Neuronal stem cell (in vitro differentiated cells): Measurements from ENCODE around the gene FABP3.

Experiments used
- DNase-seq: peaks from one replicate; pipeline ENCODE4 v3.0.0-alpha.2; 2013; ENCODE audit warnings: low spot score
- H2AFZ ChIP-seq: one replicate; pipeline ENCODE4 v1.6.1; 2013; ENCODE audit warnings: mild to moderate bottlenecking, low read length, inconsistent platforms
- H2AK5ac ChIP-seq: 2 replicates; pipeline ENCODE4 v1.6.1; 2013; ENCODE audit warnings: low read depth, mild to moderate bottlenecking, inconsistent platforms, low read length, moderate library complexity, mixed read lengths
- H2BK120ac ChIP-seq: 2 replicates; pipeline ENCODE4 v1.6.1; 2013; ENCODE audit warnings: low read depth, mild to moderate bottlenecking, inconsistent platforms, low read length, moderate library complexity, mixed read lengths
- H2BK12ac ChIP-seq: one replicate; pipeline ENCODE4 v1.6.1; 2013; ENCODE audit warnings: low read length, inconsistent platforms
- H2BK15ac ChIP-seq: 2 replicates; pipeline ENCODE4 v1.6.1; 2013; ENCODE audit warnings: mild to moderate bottlenecking, low read length, inconsistent platforms, mixed read lengths
- H2BK5ac ChIP-seq: one replicate; pipeline ENCODE4 v1.6.1; 2013; ENCODE audit warnings: inconsistent platforms, mild to moderate bottlenecking, low read length, moderate library complexity
- H3K14ac ChIP-seq: one replicate; pipeline ENCODE4 v1.6.1; 2013; ENCODE audit warnings: low read length, inconsistent platforms
- H3K18ac ChIP-seq: 2 replicates; pipeline ENCODE4 v1.6.1; 2013; ENCODE audit warnings: low read length, inconsistent platforms
- H3K23ac ChIP-seq: 2 replicates; pipeline ENCODE4 v1.6.1; 2013; ENCODE audit warnings: low read depth, mild to moderate bottlenecking, mixed read lengths, low read length, inconsistent platforms; ENCODE audit not compliant: poor library complexity
- H3K27ac ChIP-seq: replicated peaks from 3 replicates; pipeline ENCODE4 v1.5.1; 2013; ENCODE audit warnings: low read length, inconsistent platforms
- H3K27me3 ChIP-seq, 3 experiments: 2 replicates each; pipeline ENCODE4 v1.6.1; 2013; ENCODE audit warnings: low read length in 3 of 3, mild to moderate bottlenecking in 2 of 3, inconsistent platforms in 1 of 3, low read depth in 1 of 3, mixed read lengths in 1 of 3, moderate library complexity in 1 of 3; ENCODE audit not compliant: control insufficient read depth in 3 of 3, insufficient read depth in 3 of 3
- H3K36me3 ChIP-seq, 2 donors: replicated peaks in 1 of 2; 2 replicates each; pipeline ENCODE4 v1.6.1; 2013; ENCODE audit warnings: low read length in 2 of 2; ENCODE audit not compliant: control insufficient read depth in 2 of 2, insufficient read depth in 2 of 2
- H3K4ac ChIP-seq: 2 replicates; pipeline ENCODE4 v1.6.1; 2013; ENCODE audit warnings: inconsistent platforms, mild to moderate bottlenecking, low read length, moderate library complexity
- H3K4me1 ChIP-seq, 2 donors: 1 replicate in 1 of 2; 2 replicates in 1 of 2; pipeline ENCODE4 v1.6.1; 2013; ENCODE audit warnings: low read length in 2 of 2, low read depth in 1 of 2; ENCODE audit not compliant: control insufficient read depth in 2 of 2, insufficient read depth in 1 of 2
- H3K4me2 ChIP-seq: one replicate; pipeline ENCODE4 v1.6.1; 2013; ENCODE audit warnings: mild to moderate bottlenecking, low read length, inconsistent platforms; ENCODE audit not compliant: insufficient read depth, poor library complexity, severe bottlenecking
- H3K4me3 ChIP-seq, 2 donors: 2 replicates each; pipeline ENCODE4 v1.5.1; 2013; ENCODE audit warnings: low read length in 2 of 2, mild to moderate bottlenecking in 2 of 2, inconsistent platforms in 1 of 2, moderate library complexity in 1 of 2
- H3K79me1 ChIP-seq: one replicate; pipeline ENCODE4 v1.6.1; 2013; ENCODE audit warnings: low read depth, mild to moderate bottlenecking, inconsistent platforms, low read length, moderate library complexity
- H3K9ac ChIP-seq: one replicate; pipeline ENCODE4 v1.6.1; 2013; ENCODE audit warnings: mild to moderate bottlenecking, low read depth, low read length, inconsistent platforms; ENCODE audit not compliant: poor library complexity
- H3K9me3 ChIP-seq, 2 donors: replicated peaks in 1 of 2; 2 replicates each; pipeline versions ENCODE3 to v1.6.1; 2013; ENCODE audit warnings: low read length in 2 of 2, mild to moderate bottlenecking in 2 of 2, inconsistent platforms in 1 of 2, low read depth in 1 of 2, mixed read lengths in 1 of 2, moderate library complexity in 1 of 2; ENCODE audit not compliant: control insufficient read depth in 2 of 2, insufficient read depth in 1 of 2
- H4K8ac ChIP-seq: one replicate; pipeline ENCODE4 v1.6.1; 2013; ENCODE audit warnings: low read depth, mild to moderate bottlenecking, inconsistent platforms, low read length, moderate library complexity
- H4K91ac ChIP-seq: one replicate; pipeline ENCODE4 v1.6.1; 2013; ENCODE audit warnings: low read length, low read depth, mild to moderate bottlenecking, inconsistent platforms; ENCODE audit not compliant: poor library complexity
- WGBS, 2 donors: extraction: QIAGEN DNeasy Blood & Tissue Kit; methylation state at CpG; one replicate each; pipeline ENCODE4 v1.1.7; 2013; ENCODE audit warnings: missing lambda C conversion rate in 2 of 2, mixed read lengths in 1 of 2; ENCODE audit not compliant: insufficient read length in 2 of 2, insufficient replicate concordance in 1 of 2; ENCODE audit errors: extremely low coverage in 2 of 2; 5-methylcytosine and 5-hydroxymethylcytosine counted together

Gene FABP3

DNA sequence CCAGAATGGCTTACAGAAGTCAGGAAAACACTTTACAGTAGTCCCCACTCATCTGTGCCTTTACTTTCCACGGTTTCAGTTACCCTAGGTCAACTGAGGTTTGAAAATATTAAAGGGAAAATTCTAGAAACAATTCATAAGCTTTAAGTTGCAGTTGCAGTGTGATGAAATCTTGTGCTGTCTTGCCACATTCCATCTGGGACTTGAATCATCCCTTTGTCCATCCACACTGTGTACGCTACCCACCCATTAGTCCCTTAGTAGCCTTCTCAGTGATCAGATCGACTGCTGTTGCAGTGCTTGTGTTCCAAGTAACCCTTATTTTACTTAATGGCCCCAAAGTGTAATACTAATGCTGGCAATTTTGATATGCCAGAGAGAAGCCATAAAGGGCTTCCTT lies 45.5 kb downstream of the FABP3 start:
- Histone ChIP-seq H3K79me1 (peaks cover 4% of the 10 kb centered on the region), H2BK5ac (no peak overlapping the region), H4K91ac (no peak overlapping the region), H3K9ac (no peak overlapping the region), H2BK120ac (no peak overlapping the region), H3K18ac (no peak overlapping the region), H2AK5ac (no peak overlapping the region), H3K4me1 (peaks cover 0 to 1% of the 10 kb centered on the region in 2 donors), H3K9me3 (no peaks in the 10 kb centered on the region), H3K36me3 (peaks cover 6 to 26% of the 10 kb centered on the region in 2 donors), H2BK12ac (no peak overlapping the region), H3K23ac (no peak overlapping the region), H3K27ac (no peak overlapping the region), H3K27me3 (no peaks in the 10 kb centered on the region), H3K4me2 (no peak overlapping the region), H3K4me3 (no peak overlapping the region), H3K4ac (no peak overlapping the region), H3K14ac (no peak overlapping the region), H2BK15ac (no peak overlapping the region), H2AFZ (no peak overlapping the region), H4K8ac (no peak overlapping the region)
- DNase-seq, result no peak
- no CpG with 5 or more reads among the region's 3 CpGs for WGBS, 2 donors

DNA sequence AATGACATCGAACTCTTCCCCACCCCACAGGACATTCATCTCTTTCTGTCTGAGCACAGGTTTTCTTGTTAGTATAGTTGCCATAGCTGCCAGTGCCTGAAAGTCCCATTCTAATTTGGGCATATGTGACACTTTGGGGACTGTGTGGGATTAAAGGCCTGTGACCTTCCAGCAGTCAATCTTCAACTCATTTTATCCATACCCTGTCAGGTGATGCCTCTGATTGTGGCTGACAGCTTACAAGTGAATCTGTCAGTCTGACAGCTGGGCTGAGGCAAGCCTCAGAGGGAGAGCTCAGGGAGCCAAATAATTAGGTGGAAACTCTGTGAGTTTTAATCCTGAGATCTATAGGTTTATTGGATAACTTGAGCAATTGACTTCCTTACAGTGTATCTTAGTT lies 46.4 kb downstream of the FABP3 start:
- WGBS, 2 donors, result no CpG with 5 or more reads among the region's 1 CpG
- DNase-seq, result no peak
- Histone ChIP-seq H3K4me2 (no peak overlapping the region), H2AFZ (no peak overlapping the region), H3K23ac (no peak overlapping the region), H2BK15ac (no peak overlapping the region), H4K8ac (no peak overlapping the region), H3K27ac (no peak overlapping the region), H2BK12ac (no peak overlapping the region), H4K91ac (no peak overlapping the region), H3K79me1 (peaks cover 4% of the 10 kb centered on the region), H3K4me1 (peaks cover 0 to 1% of the 10 kb centered on the region in 2 donors), H3K9me3 (no peaks in the 10 kb centered on the region), H2BK120ac (no peak overlapping the region), H3K27me3 (no peaks in the 10 kb centered on the region), H3K14ac (no peak overlapping the region), H3K4me3 (no peak overlapping the region), H3K36me3 (peaks cover 7 to 31% of the 10 kb centered on the region in 2 donors), H3K9ac (no peak overlapping the region), H2BK5ac (no peak overlapping the region), H2AK5ac (no peak overlapping the region), H3K18ac (no peak overlapping the region), H3K4ac (no peak overlapping the region)

DNA sequence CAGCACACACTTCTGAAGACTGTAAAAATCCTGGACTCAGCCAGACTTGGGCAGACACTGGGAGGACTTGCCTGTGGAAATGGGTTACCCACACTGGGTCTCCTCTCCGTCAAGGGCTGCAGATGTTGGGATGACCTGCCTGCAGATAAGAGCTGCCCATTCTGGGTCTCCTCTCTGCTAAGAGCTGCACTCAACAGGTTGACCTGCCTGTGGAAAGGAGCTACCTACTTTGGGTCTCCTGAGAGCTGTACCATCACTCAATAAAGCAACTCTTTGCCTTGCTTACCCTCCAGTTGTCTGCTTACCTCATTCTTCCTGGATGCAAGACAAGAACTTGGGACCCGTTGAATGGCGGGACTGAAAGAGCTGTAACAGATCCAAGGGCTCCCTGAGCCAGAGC lies 47.9 kb downstream of the FABP3 start:
- Histone ChIP-seq H3K9ac (no peak overlapping the region), H3K4ac (no peak overlapping the region), H4K8ac (no peak overlapping the region), H3K27me3 (no peaks in the 10 kb centered on the region), H2BK12ac (no peak overlapping the region), H3K14ac (peak overlapping the region; percentile 56), H3K4me2 (no peak overlapping the region), H2BK5ac (no peak overlapping the region), H2BK15ac (no peak overlapping the region), H3K9me3 (no peaks in the 10 kb centered on the region), H3K18ac (no peak overlapping the region), H4K91ac (no peak overlapping the region), H3K79me1 (peaks cover 4% of the 10 kb centered on the region), H3K27ac (no peak overlapping the region), H3K23ac (no peak overlapping the region), H2AK5ac (no peak overlapping the region), H3K36me3 (peaks cover 7 to 30% of the 10 kb centered on the region in 2 donors), H2BK120ac (no peak overlapping the region), H3K4me3 (no peak overlapping the region), H2AFZ (no peak overlapping the region), H3K4me1 (peaks cover 0 to 1% of the 10 kb centered on the region in 2 donors)
- DNase-seq, result no peak
- WGBS, 2 donors, result no CpG with 5 or more reads among the region's 3 CpGs

DNA sequence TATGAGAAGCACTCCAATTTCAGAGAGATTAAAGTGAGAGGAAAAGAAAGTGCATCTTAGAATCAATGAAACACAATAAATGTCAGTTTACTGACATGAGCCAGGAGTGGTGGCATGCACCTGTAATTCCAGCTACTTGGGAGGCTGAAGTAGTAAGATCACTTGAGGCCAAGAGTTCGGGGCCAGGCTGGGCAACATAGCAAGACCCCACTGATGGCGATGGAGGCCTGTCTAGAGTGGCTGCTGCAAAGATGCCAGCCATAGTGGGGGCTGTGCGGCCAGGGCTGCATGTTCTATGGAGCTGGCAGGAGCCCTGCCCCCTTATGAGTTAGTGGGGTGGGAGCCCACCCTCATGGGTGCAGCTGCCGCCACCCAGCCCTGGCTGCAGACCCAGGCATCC lies 48.8 kb downstream of the FABP3 start:
- no peak overlapping the region for H3K4ac ChIP-seq
- H3K23ac ChIP-seq, result peak overlapping the region; percentile 85
- H2BK12ac ChIP-seq, result no peak overlapping the region
- no peak overlapping the region for H2BK5ac ChIP-seq
- no peak for DNase-seq
- H3K4me3 ChIP-seq, result no peak overlapping the region
- H3K9me3 ChIP-seq, result no peaks in the 10 kb centered on the region
- no peak overlapping the region for H2AFZ ChIP-seq
- no CpG with 5 or more reads among the region's 4 CpGs for WGBS, 2 donors
- no peak overlapping the region for H3K9ac ChIP-seq
- H2BK120ac ChIP-seq, result no peak overlapping the region
- H3K18ac ChIP-seq, result no peak overlapping the region
- peak overlapping the region; percentile 21 for H3K14ac ChIP-seq
- H3K79me1 ChIP-seq, result peaks cover 4% of the 10 kb centered on the region
- H3K36me3 ChIP-seq, result peaks cover 9 to 39% of the 10 kb centered on the region in 2 donors
- H4K91ac ChIP-seq, result no peak overlapping the region
- no peak overlapping the region for H4K8ac ChIP-seq
- H3K27me3 ChIP-seq, result no peaks in the 10 kb centered on the region
- no peak overlapping the region for H2AK5ac ChIP-seq
- peaks cover 0 to 1% of the 10 kb centered on the region in 2 donors for H3K4me1 ChIP-seq
- H2BK15ac ChIP-seq, result no peak overlapping the region
- no peak overlapping the region for H3K4me2 ChIP-seq
- H3K27ac ChIP-seq, result no peak overlapping the region
